ENCODE data around the gene NYAP2. TPM values are rescaled to one million over a fixed set of nuclear protein-coding genes. Genes with fewer than 3 reads are reported as not detected.

NYAP2 gene
- polyA plus RNA-seq, 2 donors, result 0.08 to 0.09 TPM

DNA sequence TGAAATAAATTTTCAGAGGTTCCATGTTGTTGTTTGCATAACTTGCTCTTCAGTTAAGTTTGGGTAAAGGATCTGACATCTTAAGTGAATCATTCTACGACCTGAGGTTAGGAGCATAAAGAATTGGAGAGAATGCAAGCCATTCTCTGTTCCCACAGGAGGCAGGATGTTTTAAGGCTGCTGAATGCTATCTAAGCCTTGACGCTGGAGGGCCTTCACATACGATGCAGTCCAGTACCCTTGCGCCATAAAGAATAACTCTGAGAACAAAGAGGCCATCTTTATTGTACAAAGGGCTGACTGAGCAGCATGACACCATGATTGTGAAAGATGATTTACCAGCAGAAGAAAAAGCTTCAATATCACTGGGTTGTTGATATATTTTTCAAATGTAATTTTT is 198.4 kb downstream of the NYAP2 start:
- WGBS, 2 donors, result 63 to 76% methylated on average over 4 of the region's 4 CpGs
- H3K36me3 ChIP-seq (ENCODE audit: control insufficient read depth in 2 of 2, insufficient read depth in 2 of 2, low read length in 1 of 2), result no peaks in the 10 kb centered on the region

DNA sequence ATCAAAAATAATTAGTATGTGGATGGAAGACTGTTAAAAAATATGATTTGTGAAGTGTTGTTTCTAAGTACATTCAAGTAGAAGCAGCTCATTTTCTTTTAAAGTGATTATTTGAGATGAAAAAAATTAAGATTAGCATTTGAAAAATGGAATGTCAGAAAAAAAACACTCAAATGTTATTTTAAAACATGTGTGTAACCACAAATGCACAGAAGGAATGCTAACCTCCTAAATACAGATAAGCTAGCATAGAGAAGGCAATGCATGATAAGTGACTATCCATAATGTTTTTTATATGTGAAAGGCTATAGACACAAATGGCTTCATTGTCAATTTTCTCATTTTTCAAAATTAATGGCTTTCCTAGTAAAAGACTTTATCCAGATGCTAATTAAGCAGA is 198.9 kb downstream of the NYAP2 start:
- Histone ChIP-seq H3K4me1 (ENCODE audit: control insufficient read depth in 2 of 2, insufficient read depth in 2 of 2, low read length in 1 of 2) (no peaks in the 10 kb centered on the region), H3K4me3 (ENCODE audit: low read depth in 1 of 2, low read length in 2 of 2) (no peak overlapping the region), H3K27ac (ENCODE audit: low read depth in 2 of 2, low read length in 1 of 2) (no peak overlapping the region), H3K9me3 (ENCODE audit: control insufficient read depth in 2 of 2, insufficient read depth in 1 of 2, low read depth in 1 of 2, low read length in 1 of 2) (no peaks in the 10 kb centered on the region), H3K36me3 (ENCODE audit: control insufficient read depth in 2 of 2, insufficient read depth in 2 of 2, low read length in 1 of 2) (no peaks in the 10 kb centered on the region), H3K27me3 (ENCODE audit: control insufficient read depth in 1 of 2, insufficient read depth in 2 of 2, low read length in 2 of 2) (no peaks in the 10 kb centered on the region)

More for the DNA sequence above, 198.4 kb downstream of the NYAP2 start:
- H3K27ac ChIP-seq (ENCODE audit: low read depth in 2 of 2, low read length in 1 of 2), result no peak overlapping the region
- no peak overlapping the region for H3K4me3 ChIP-seq (ENCODE audit: low read depth in 1 of 2, low read length in 2 of 2)
- H3K4me1 ChIP-seq (ENCODE audit: control insufficient read depth in 2 of 2, insufficient read depth in 2 of 2, low read length in 1 of 2), result no peaks in the 10 kb centered on the region
- no peaks in the 10 kb centered on the region for H3K9me3 ChIP-seq (ENCODE audit: control insufficient read depth in 2 of 2, insufficient read depth in 1 of 2, low read depth in 1 of 2, low read length in 1 of 2)
- no peaks in the 10 kb centered on the region for H3K27me3 ChIP-seq (ENCODE audit: control insufficient read depth in 1 of 2, insufficient read depth in 2 of 2, low read length in 2 of 2)

DNA sequence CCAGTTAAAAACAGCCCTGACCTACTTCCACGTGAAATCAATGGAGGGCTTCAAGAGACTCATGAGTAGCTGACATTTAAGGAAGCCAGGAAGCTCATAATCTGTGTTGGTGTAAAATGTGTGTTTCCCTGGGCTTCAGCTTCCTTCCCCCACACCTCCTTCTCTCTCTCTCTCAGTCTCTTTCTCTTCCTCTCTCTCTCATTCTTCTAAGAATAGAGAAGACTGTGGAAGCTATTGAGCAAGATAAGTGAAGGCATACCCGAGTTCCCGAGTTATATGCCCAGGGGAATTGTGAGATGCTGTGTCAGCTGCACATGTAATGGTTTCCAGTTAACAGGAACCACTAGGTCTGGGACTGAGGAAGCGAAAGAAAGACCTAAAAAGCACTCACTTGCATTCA is 199.4 kb downstream of the NYAP2 start:
- WGBS, 2 donors, result 61 to 63% methylated on average over 4 of the region's 4 CpGs
- Histone ChIP-seq H3K27me3 (ENCODE audit: control insufficient read depth in 1 of 2, insufficient read depth in 2 of 2, low read length in 2 of 2) (no peaks in the 10 kb centered on the region), H3K9me3 (ENCODE audit: control insufficient read depth in 2 of 2, insufficient read depth in 1 of 2, low read depth in 1 of 2, low read length in 1 of 2) (no peaks in the 10 kb centered on the region), H3K27ac (ENCODE audit: low read depth in 2 of 2, low read length in 1 of 2) (no peak overlapping the region), H3K36me3 (ENCODE audit: control insufficient read depth in 2 of 2, insufficient read depth in 2 of 2, low read length in 1 of 2) (no peaks in the 10 kb centered on the region), H3K4me3 (ENCODE audit: low read depth in 1 of 2, low read length in 2 of 2) (no peak overlapping the region), H3K4me1 (ENCODE audit: control insufficient read depth in 2 of 2, insufficient read depth in 2 of 2, low read length in 1 of 2) (no peaks in the 10 kb centered on the region)

DNA sequence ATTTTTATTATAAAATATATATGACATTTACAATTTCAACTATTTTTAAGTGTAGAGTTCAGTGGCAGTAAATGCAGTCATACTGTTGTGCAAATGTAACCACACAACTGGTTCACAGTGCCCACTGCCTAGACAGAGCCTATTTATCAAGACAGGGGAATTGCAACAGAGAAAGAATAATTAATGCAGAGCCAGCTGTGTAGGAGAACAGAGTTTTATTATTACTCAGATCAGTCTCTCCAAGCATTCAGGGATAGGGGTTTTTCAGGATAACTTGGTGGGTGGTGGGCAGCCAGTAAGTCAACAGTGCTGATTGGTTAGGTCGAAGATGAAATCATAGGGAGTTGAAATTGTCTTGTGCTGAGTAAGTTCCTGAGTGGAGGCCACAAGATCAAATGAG is 200.3 kb downstream of the NYAP2 start:
- H3K36me3 ChIP-seq (ENCODE audit: control insufficient read depth in 2 of 2, insufficient read depth in 2 of 2, low read length in 1 of 2), result no peaks in the 10 kb centered on the region
- H3K9me3 ChIP-seq (ENCODE audit: control insufficient read depth in 2 of 2, insufficient read depth in 1 of 2, low read depth in 1 of 2, low read length in 1 of 2), result no peaks in the 10 kb centered on the region
- H3K4me1 ChIP-seq (ENCODE audit: control insufficient read depth in 2 of 2, insufficient read depth in 2 of 2, low read length in 1 of 2), result no peaks in the 10 kb centered on the region
- no peak overlapping the region for H3K4me3 ChIP-seq (ENCODE audit: low read depth in 1 of 2, low read length in 2 of 2)
- no peaks in the 10 kb centered on the region for H3K27me3 ChIP-seq (ENCODE audit: control insufficient read depth in 1 of 2, insufficient read depth in 2 of 2, low read length in 2 of 2)
- WGBS, 2 donors, result 63 to 70% methylated on average over 1 of the region's 1 CpG
- H3K27ac ChIP-seq (ENCODE audit: low read depth in 2 of 2, low read length in 1 of 2), result no peak overlapping the region

DNA sequence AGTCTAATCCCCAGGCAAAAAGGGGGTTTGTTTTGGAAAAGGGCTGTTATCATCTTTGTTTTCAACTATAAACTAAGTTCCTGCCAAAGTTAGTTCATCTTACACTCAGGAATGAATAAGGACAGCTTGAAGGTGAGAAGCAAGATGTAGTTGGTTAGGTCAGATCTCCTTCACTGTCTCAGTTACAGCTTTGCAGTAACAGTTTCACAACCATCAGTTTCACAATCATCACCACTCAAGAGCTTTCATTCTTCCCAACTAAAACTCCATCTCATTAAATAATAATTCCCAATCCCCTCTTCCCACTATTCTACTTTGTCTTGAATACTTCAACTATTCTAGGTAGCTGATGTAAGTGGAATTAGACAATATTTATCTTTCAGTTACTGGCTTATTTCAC is 200.9 kb downstream of the NYAP2 start:
- H3K4me3 ChIP-seq (ENCODE audit: low read depth in 1 of 2, low read length in 2 of 2), result no peak overlapping the region
- no peaks in the 10 kb centered on the region for H3K4me1 ChIP-seq (ENCODE audit: control insufficient read depth in 2 of 2, insufficient read depth in 2 of 2, low read length in 1 of 2)
- H3K9me3 ChIP-seq (ENCODE audit: control insufficient read depth in 2 of 2, insufficient read depth in 1 of 2, low read depth in 1 of 2, low read length in 1 of 2), result no peaks in the 10 kb centered on the region
- no peaks in the 10 kb centered on the region for H3K36me3 ChIP-seq (ENCODE audit: control insufficient read depth in 2 of 2, insufficient read depth in 2 of 2, low read length in 1 of 2)
- no peak overlapping the region for H3K27ac ChIP-seq (ENCODE audit: low read depth in 2 of 2, low read length in 1 of 2)
- H3K27me3 ChIP-seq (ENCODE audit: control insufficient read depth in 1 of 2, insufficient read depth in 2 of 2, low read length in 2 of 2), result no peaks in the 10 kb centered on the region

DNA sequence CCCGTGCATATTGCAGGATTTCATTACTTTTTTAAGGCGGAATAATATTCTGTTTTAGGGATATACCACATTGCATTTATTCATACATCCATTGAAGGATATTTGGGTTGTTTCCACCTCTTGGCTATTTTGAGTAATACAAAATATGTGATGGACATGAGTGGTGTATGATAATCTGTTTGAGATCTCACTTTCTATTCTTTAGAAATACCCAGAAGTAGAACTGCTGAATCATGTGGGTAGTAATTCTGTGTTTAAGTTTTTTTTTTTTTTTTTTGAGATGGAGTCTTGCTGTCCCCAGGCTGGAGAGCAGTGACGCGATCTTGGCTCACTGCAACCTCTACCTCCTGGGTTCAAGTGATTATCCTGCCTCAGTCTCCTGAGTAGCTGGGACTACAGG is 201.4 kb downstream of the NYAP2 start:
- no peaks in the 10 kb centered on the region for H3K9me3 ChIP-seq (ENCODE audit: control insufficient read depth in 2 of 2, insufficient read depth in 1 of 2, low read depth in 1 of 2, low read length in 1 of 2)
- no peak overlapping the region for H3K27ac ChIP-seq (ENCODE audit: low read depth in 2 of 2, low read length in 1 of 2)
- H3K27me3 ChIP-seq (ENCODE audit: control insufficient read depth in 1 of 2, insufficient read depth in 2 of 2, low read length in 2 of 2), result no peaks in the 10 kb centered on the region
- no peaks in the 10 kb centered on the region for H3K4me1 ChIP-seq (ENCODE audit: control insufficient read depth in 2 of 2, insufficient read depth in 2 of 2, low read length in 1 of 2)
- 91 to 95% methylated on average over 4 of the region's 4 CpGs for WGBS, 2 donors
- H3K4me3 ChIP-seq (ENCODE audit: low read depth in 1 of 2, low read length in 2 of 2), result no peak overlapping the region
- H3K36me3 ChIP-seq (ENCODE audit: control insufficient read depth in 2 of 2, insufficient read depth in 2 of 2, low read length in 1 of 2), result no peaks in the 10 kb centered on the region

DNA sequence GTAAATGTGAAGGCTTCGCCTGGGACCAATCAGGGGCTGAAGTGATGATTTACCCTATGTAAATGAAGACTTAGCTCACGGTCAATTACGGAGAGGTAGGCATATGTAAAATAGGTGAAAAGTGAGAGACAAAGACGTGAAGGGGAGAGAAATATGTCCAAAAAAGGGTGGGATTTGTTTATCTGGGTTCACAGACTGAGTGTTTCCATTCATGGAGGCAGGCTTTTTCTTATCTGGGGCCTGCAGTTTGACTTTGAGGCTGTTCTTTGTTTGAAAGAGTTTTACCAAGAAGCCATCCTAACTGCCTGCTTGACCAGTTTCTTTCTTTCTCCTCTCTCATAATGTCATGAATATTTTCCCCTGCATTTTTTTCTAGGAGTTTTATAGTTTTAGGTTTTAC is 202.7 kb downstream of the NYAP2 start:
- H3K27me3 ChIP-seq (ENCODE audit: control insufficient read depth in 1 of 2, insufficient read depth in 2 of 2, low read length in 2 of 2), result no peaks in the 10 kb centered on the region
- H3K36me3 ChIP-seq (ENCODE audit: control insufficient read depth in 2 of 2, insufficient read depth in 2 of 2, low read length in 1 of 2), result no peaks in the 10 kb centered on the region
- WGBS, 2 donors, result 70 to 73% methylated on average over 4 of the region's 4 CpGs
- H3K9me3 ChIP-seq (ENCODE audit: control insufficient read depth in 2 of 2, insufficient read depth in 1 of 2, low read depth in 1 of 2, low read length in 1 of 2), result no peaks in the 10 kb centered on the region
- H3K4me1 ChIP-seq (ENCODE audit: control insufficient read depth in 2 of 2, insufficient read depth in 2 of 2, low read length in 1 of 2), result no peaks in the 10 kb centered on the region
- no peak overlapping the region for H3K4me3 ChIP-seq (ENCODE audit: low read depth in 1 of 2, low read length in 2 of 2)
- no peak overlapping the region for H3K27ac ChIP-seq (ENCODE audit: low read depth in 2 of 2, low read length in 1 of 2)

DNA sequence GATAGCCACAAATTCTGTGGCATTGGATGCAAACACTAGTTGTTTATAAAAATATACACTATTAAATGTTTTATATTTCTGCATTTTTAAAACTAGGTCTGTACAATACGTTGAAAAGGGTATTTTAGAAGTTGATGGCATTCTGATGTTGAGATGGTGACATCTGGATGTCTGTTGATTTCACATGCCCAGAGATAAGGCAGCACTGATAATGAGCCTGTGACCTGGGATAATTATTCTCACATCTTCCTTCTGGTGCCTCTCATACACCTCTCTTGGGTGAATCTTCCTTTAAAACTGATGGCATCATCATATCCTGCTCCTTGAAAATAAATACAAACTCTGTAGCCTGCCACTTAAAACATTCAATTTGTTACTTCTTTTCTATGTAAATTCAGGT is 208.6 kb downstream of the NYAP2 start:
- H3K36me3 ChIP-seq (ENCODE audit: control insufficient read depth in 2 of 2, insufficient read depth in 2 of 2, low read length in 1 of 2), result no peaks in the 10 kb centered on the region
- no peak overlapping the region for H3K4me3 ChIP-seq (ENCODE audit: low read depth in 1 of 2, low read length in 2 of 2)
- no peaks in the 10 kb centered on the region for H3K9me3 ChIP-seq (ENCODE audit: control insufficient read depth in 2 of 2, insufficient read depth in 1 of 2, low read depth in 1 of 2, low read length in 1 of 2)
- H3K27ac ChIP-seq (ENCODE audit: low read depth in 2 of 2, low read length in 1 of 2), result no peak overlapping the region
- no peaks in the 10 kb centered on the region for H3K27me3 ChIP-seq (ENCODE audit: control insufficient read depth in 1 of 2, insufficient read depth in 2 of 2, low read length in 2 of 2)
- WGBS, 2 donors, result 33 to 34% methylated on average over 1 of the region's 1 CpG
- no peaks in the 10 kb centered on the region for H3K4me1 ChIP-seq (ENCODE audit: control insufficient read depth in 2 of 2, insufficient read depth in 2 of 2, low read length in 1 of 2)

DNA sequence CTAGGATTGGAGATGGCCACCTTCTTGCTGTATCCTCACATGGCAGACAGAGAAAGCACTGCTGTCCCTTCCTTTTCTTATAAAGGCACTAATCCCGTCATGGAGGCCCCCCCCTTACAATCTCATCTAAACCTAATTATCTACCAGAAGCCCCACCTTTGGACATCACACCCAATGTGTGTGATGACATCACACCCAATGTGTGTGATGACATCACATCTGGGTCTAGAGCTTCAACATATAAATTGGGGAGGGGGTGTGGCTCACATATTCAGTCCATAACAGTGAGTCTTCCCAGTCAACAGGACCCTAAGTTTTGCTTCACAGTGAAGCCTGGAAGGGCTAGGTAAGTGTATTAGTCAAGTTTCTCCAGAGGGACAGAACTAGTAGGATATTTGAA is 213.1 kb downstream of the NYAP2 start:
- Histone ChIP-seq H3K27ac (ENCODE audit: low read depth in 2 of 2, low read length in 1 of 2) (no peak overlapping the region), H3K9me3 (ENCODE audit: control insufficient read depth in 2 of 2, insufficient read depth in 1 of 2, low read depth in 1 of 2, low read length in 1 of 2) (no peaks in the 10 kb centered on the region), H3K4me3 (ENCODE audit: low read depth in 1 of 2, low read length in 2 of 2) (no peak overlapping the region), H3K27me3 (ENCODE audit: control insufficient read depth in 1 of 2, insufficient read depth in 2 of 2, low read length in 2 of 2) (no peaks in the 10 kb centered on the region), H3K36me3 (ENCODE audit: control insufficient read depth in 2 of 2, insufficient read depth in 2 of 2, low read length in 1 of 2) (no peaks in the 10 kb centered on the region), H3K4me1 (ENCODE audit: control insufficient read depth in 2 of 2, insufficient read depth in 2 of 2, low read length in 1 of 2) (no peaks in the 10 kb centered on the region)
- WGBS, 2 donors, result 69 to 79% methylated on average over 1 of the region's 1 CpG

DNA sequence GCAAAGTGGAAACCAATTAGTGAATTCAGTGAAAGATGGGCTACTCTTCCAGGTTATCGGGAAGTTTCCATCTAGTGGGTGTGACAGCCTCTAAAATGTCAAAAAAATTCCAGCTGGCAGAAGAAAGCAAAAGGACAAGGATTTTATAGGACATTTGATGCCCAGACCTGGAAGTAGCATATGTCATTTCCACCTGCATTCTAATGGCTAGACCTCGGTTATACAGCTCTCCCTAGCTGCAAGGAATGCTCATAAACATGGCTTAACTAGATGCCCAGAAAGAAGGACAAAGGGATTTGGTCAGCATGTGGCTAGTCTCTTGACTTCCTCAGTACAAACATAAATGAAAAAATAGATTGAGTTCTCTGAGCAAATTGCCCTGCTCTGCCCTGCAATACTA is 215.4 kb downstream of the NYAP2 start:
- Histone ChIP-seq H3K9me3 (ENCODE audit: control insufficient read depth in 2 of 2, insufficient read depth in 1 of 2, low read depth in 1 of 2, low read length in 1 of 2) (no peaks in the 10 kb centered on the region), H3K4me1 (ENCODE audit: control insufficient read depth in 2 of 2, insufficient read depth in 2 of 2, low read length in 1 of 2) (no peaks in the 10 kb centered on the region), H3K27me3 (ENCODE audit: control insufficient read depth in 1 of 2, insufficient read depth in 2 of 2, low read length in 2 of 2) (no peaks in the 10 kb centered on the region), H3K36me3 (ENCODE audit: control insufficient read depth in 2 of 2, insufficient read depth in 2 of 2, low read length in 1 of 2) (no peaks in the 10 kb centered on the region), H3K4me3 (ENCODE audit: low read depth in 1 of 2, low read length in 2 of 2) (no peak overlapping the region), H3K27ac (ENCODE audit: low read depth in 2 of 2, low read length in 1 of 2) (no peak overlapping the region)
- 70% methylated on average over 2 of the region's 2 CpGs for WGBS, 2 donors

Data from esophagus (tissue), 2 donors.